Esophagus muscularis mucosa (tissue), 4 donors: ENCODE measurements around the gene SEMA3D. TPM values are rescaled to one million over a fixed set of nuclear protein-coding genes. Genes with fewer than 3 reads are reported as not detected.

Experiments
- DNase-seq: peaks from one replicate; pipeline ENCODE4 v3.0.0-alpha.2; 2017; ENCODE audit errors: extremely low spot score
- H3K27ac ChIP-seq, 4 donors: fragments of 200-600 bp; sonication (generic); replicated peaks in 1 of 4; 1 replicate in 3 of 4; 2 replicates in 1 of 4; pipeline ENCODE4 v1.5.1; 2016 to 2019; ENCODE audit warnings: mild to moderate bottlenecking in 1 of 4
- H3K27me3 ChIP-seq, 4 donors: fragments of 200-600 bp; sonication (generic); one replicate each; pipeline versions ENCODE4 v1.5.1 to v1.6.0; 2016 to 2019
- H3K36me3 ChIP-seq, 4 donors: fragments of 200-600 bp; sonication (generic); one replicate each; pipeline ENCODE4 v1.5.1; 2016 to 2019
- H3K4me1 ChIP-seq, 4 donors: fragments of 200-600 bp; sonication (generic); one replicate each; pipeline ENCODE4 v1.5.1; 2016 to 2019
- H3K4me3 ChIP-seq, 4 donors: fragments of 200-600 bp; sonication (generic); 1 replicate in 2 of 4; 2 replicates in 2 of 4; pipeline ENCODE4 v1.5.1; 2016 to 2019; ENCODE audit warnings: mild to moderate bottlenecking in 4 of 4, moderate library complexity in 1 of 4
- H3K9me3 ChIP-seq, 4 donors: fragments of 200-600 bp; sonication (generic); 1 replicate in 3 of 4; 2 replicates in 1 of 4; pipeline ENCODE4 v1.5.1; 2016 to 2019
- CTCF ChIP-seq, 3 experiments: fragments of 200-600 bp in 2 of 3; fragments of 450-650 bp in 1 of 3; sonication (generic) in 2 of 3; IDR thresholded peaks; one replicate each; pipeline ENCODE4 v1.5.1; 2017 to 2019; ENCODE audit warnings: antibody characterized with exemption in 3 of 3, mild to moderate bottlenecking in 2 of 3, moderate library complexity in 1 of 3
- EP300 ChIP-seq: sonication (generic); formaldehyde crosslinking; IDR thresholded peaks from one replicate; pipeline ENCODE4 v1.6.1; 2017; ENCODE audit warnings: antibody characterized with exemption
- POLR2A ChIP-seq: fragments of 450-650 bp; IDR thresholded peaks from one replicate; pipeline ENCODE4 v1.6.1; 2017; ENCODE audit warnings: antibody characterized with exemption, moderate library complexity, mild to moderate bottlenecking, low read depth
- POLR2AphosphoS5 ChIP-seq, 2 donors: sonication (generic); formaldehyde crosslinking; IDR thresholded peaks; one replicate each; pipeline ENCODE4 v1.6.1; 2017; ENCODE audit warnings: antibody characterized with exemption in 2 of 2
- WGBS: methylation state at CpG from one replicate; pipeline ENCODE4 v1.1.5; 2018; 5-methylcytosine and 5-hydroxymethylcytosine counted together
- intact Hi-C: fragments of 100-400 bp; cut with DNase I; formaldehyde crosslinking; loops from one replicate; pipeline ENCODE4 v1.15.1; 2023
- total RNA-seq, 4 donors: library from RNA; depleted of rRNA; stranded (reverse); fragments of >200 nt; gene quantifications; one replicate each; pipeline versions ENCODE4 v1.1.0 to v1.2.1, GENCODE V29; 2016

Gene SEMA3D
- total RNA-seq, 4 donors from 2014 or later, result 0.42 to 2.2 (median 1.4) TPM

- TF ChIP-seq POLR2AphosphoS5 (IDR thresholded peaks at IDR 0.05) (no peak), POLR2A (no peak), CTCF (IDR thresholded peaks at IDR 0.05) (no peak), EP300 (no peak)
- no peak for DNase-seq
- Histone ChIP-seq H3K4me1 (peaks cover 0 to 8% (median 0%) of the 10 kb centered on the region in 4 donors), H3K27ac (no peak overlapping the region), H3K36me3 (no peaks in the 10 kb centered on the region), H3K9me3 (no peaks in the 10 kb centered on the region), H3K27me3 (no peaks in the 10 kb centered on the region), H3K4me3 (no peak overlapping the region)
- intact Hi-C loops, result no loop called here
These were observed 82.9 kb downstream of the SEMA3D start for GRCh38 chr7:85103962-85104361.

GRCh38 chr7:85103357-85103756, 83.5 kb downstream of the SEMA3D start:
- TF ChIP-seq CTCF (IDR thresholded peaks at IDR 0.05), result no peak
- no peak for TF ChIP-seq EP300
- no peak for TF ChIP-seq POLR2A
- no peak for TF ChIP-seq POLR2AphosphoS5 (IDR thresholded peaks at IDR 0.05)
- no peaks in the 10 kb centered on the region for H3K36me3 ChIP-seq
- H3K9me3 ChIP-seq, result no peaks in the 10 kb centered on the region
- H3K27ac ChIP-seq, result no peak overlapping the region
- H3K4me3 ChIP-seq, result no peak overlapping the region
- DNase-seq, result no peak
- H3K27me3 ChIP-seq, result no peaks in the 10 kb centered on the region
- intact Hi-C loops, result no loop called here
- whole genome bisulfite sequencing, result 67% methylated on average over 3 of the region's 3 CpGs
- H3K4me1 ChIP-seq, result peaks cover 0 to 8% (median 0%) of the 10 kb centered on the region in 4 donors

GRCh38 chr7:85102813-85103350, 84.0 kb downstream of the SEMA3D start:
- TF ChIP-seq CTCF (IDR thresholded peaks at IDR 0.05) (no peak), POLR2AphosphoS5 (IDR thresholded peaks at IDR 0.05) (no peak), POLR2A (no peak), EP300 (no peak)
- H3K4me1 ChIP-seq, result peaks cover 0 to 8% (median 0%) of the 10 kb centered on the region in 4 donors
- no peak overlapping the region for H3K27ac ChIP-seq
- intact Hi-C loops, result no loop called here
- WGBS, result 53% methylated on average over 2 of the region's 2 CpGs
- H3K27me3 ChIP-seq, result no peaks in the 10 kb centered on the region
- H3K4me3 ChIP-seq, result no peak overlapping the region
- no peaks in the 10 kb centered on the region for H3K36me3 ChIP-seq
- H3K9me3 ChIP-seq, result no peaks in the 10 kb centered on the region
- DNase-seq, result no peak

- TF ChIP-seq EP300 (no peak), POLR2AphosphoS5 (IDR thresholded peaks at IDR 0.05) (no peak), POLR2A (no peak), CTCF (IDR thresholded peaks at IDR 0.05) (no peak)
- no peak for DNase-seq
- Histone ChIP-seq H3K4me1 (peaks cover 0 to 8% (median 0%) of the 10 kb centered on the region in 4 donors), H3K9me3 (no peaks in the 10 kb centered on the region), H3K27me3 (no peaks in the 10 kb centered on the region), H3K4me3 (no peak overlapping the region), H3K36me3 (no peaks in the 10 kb centered on the region), H3K27ac (no peak overlapping the region)
- intact Hi-C loops, result no loop called here
- WGBS, result 97% methylated on average over 2 of the region's 2 CpGs
These were observed 85.5 kb downstream of the SEMA3D start for GRCh38 chr7:85101347-85101746.

GRCh38 chr7:85097844-85098243, 89.0 kb downstream of the SEMA3D start:
- peaks cover 0 to 5% (median 0%) of the 10 kb centered on the region in 4 donors for H3K4me1 ChIP-seq
- 88% methylated on average over 1 of the region's 1 CpG for whole genome bisulfite sequencing
- no peak for DNase-seq
- H3K4me3 ChIP-seq, result no peak overlapping the region
- H3K27me3 ChIP-seq, result no peaks in the 10 kb centered on the region
- intact Hi-C loops, result no loop called here
- H3K27ac ChIP-seq, result no peak overlapping the region
- no peaks in the 10 kb centered on the region for H3K36me3 ChIP-seq
- no peaks in the 10 kb centered on the region for H3K9me3 ChIP-seq
- no peak for TF ChIP-seq POLR2AphosphoS5 (IDR thresholded peaks at IDR 0.05)
- TF ChIP-seq CTCF (IDR thresholded peaks at IDR 0.05), result no peak
